NCI-H1105 treated with DMSO at 0.1 percent for 48 hours (cell line): ENCODE data around the gene NCL.
"Not testable (repeated sequence)": the region's sequence is repeated elsewhere in the genome, so short reads cannot be mapped to it uniquely, and the experiment has no call there.

Experiments
- DNase-seq: peaks from one replicate; lab custom pipeline; 2025; lab: John Stamatoyannopoulos, UW

The NCL gene

GRCh38 chr2:231405601-231406367, 58.5 kb downstream of the NCL start:
- not testable (repeated sequence) for DNase-seq

- DNase-seq = not testable (repeated sequence)
Observed at GRCh38 chr2:231404183-231404578, 60.1 kb downstream of the NCL start.
